Kidney glomerular epithelial cell (primary cell): ENCODE data around the gene ARHGDIB.

Experiments
- DNase-seq: peaks from one replicate; lab custom pipeline; 2025; lab: John Stamatoyannopoulos, UW

The ARHGDIB gene

GRCh38 chr12:14961466-14962152 lies at the start of gene ARHGDIB:
Gene ARHGDIB (minus strand): TSS chr12:14961601. CDS start chr12:14950712, 10,889 bp downstream.
- no peak for DNase-seq

GRCh38 chr12:15011162-15011561 lies 49.8 kb upstream of the ARHGDIB start:
- DNase-seq = no peak

GRCh38 chr12:15007551-15007950 lies 46.1 kb upstream of the ARHGDIB start:
- DNase-seq = no peak

GRCh38 chr12:15005064-15005463 lies 43.7 kb upstream of the ARHGDIB start:
- DNase-seq = no peak

- DNase-seq = no peak
These were observed 43.0 kb upstream of the ARHGDIB start for GRCh38 chr12:15004421-15004820.

GRCh38 chr12:15001733-15002382 lies 40.5 kb upstream of the ARHGDIB start:
- no peak for DNase-seq

- DNase-seq = no peak
These were observed 39.2 kb upstream of the ARHGDIB start for GRCh38 chr12:15000575-15000974.

- DNase-seq = no peak
These were observed 38.4 kb upstream of the ARHGDIB start for GRCh38 chr12:14999695-15000365.

GRCh38 chr12:14999021-14999694 lies 37.8 kb upstream of the ARHGDIB start:
- no peak for DNase-seq

GRCh38 chr12:14997998-14998397 lies 36.6 kb upstream of the ARHGDIB start:
- no peak for DNase-seq

- DNase-seq = peak; percentile 54
These were observed 34.4 kb upstream of the ARHGDIB start for GRCh38 chr12:14995583-14996425.

- DNase-seq = no peak
These were observed 33.2 kb upstream of the ARHGDIB start for GRCh38 chr12:14994610-14995009.

GRCh38 chr12:14993537-14994266 lies 32.3 kb upstream of the ARHGDIB start:
- DNase-seq = no peak

- no peak for DNase-seq
These were observed 31.7 kb upstream of the ARHGDIB start for GRCh38 chr12:14993117-14993516.

- no peak for DNase-seq
These were observed 31.3 kb upstream of the ARHGDIB start for GRCh38 chr12:14992673-14993072.

GRCh38 chr12:14991069-14991468 lies 29.7 kb upstream of the ARHGDIB start:
- no peak for DNase-seq

- no peak for DNase-seq
These were observed 28.4 kb upstream of the ARHGDIB start for GRCh38 chr12:14989790-14990189.

GRCh38 chr12:14988035-14988434 lies 26.6 kb upstream of the ARHGDIB start:
- no peak for DNase-seq

GRCh38 chr12:14986449-14986848 lies 25.0 kb upstream of the ARHGDIB start:
- DNase-seq = no peak

- no peak for DNase-seq
These were observed 23.4 kb upstream of the ARHGDIB start for GRCh38 chr12:14984766-14985285.

- no peak for DNase-seq
These were observed 22.6 kb upstream of the ARHGDIB start for GRCh38 chr12:14984036-14984435.
